Rectal smooth muscle tissue (tissue), 1 donor: ENCODE data around the gene OSBPL2.

Experiments used
- H3K27ac ChIP-seq: one replicate; pipeline ENCODE4 v1.7.0; 2013; ENCODE audit warnings: low read depth, low read length, inconsistent platforms
- H3K27me3 ChIP-seq: one replicate; pipeline ENCODE4 v1.7.0; 2013; ENCODE audit warnings: low read length; ENCODE audit not compliant: control insufficient read depth, insufficient read depth
- H3K36me3 ChIP-seq: one replicate; pipeline ENCODE4 v1.7.0; 2013; ENCODE audit warnings: low read length; ENCODE audit not compliant: control insufficient read depth, insufficient read depth
- H3K4me1 ChIP-seq: one replicate; pipeline ENCODE4 v1.7.0; 2013; ENCODE audit warnings: low read length; ENCODE audit not compliant: control insufficient read depth, insufficient read depth
- H3K4me3 ChIP-seq: one replicate; pipeline ENCODE4 v1.7.0; 2013; ENCODE audit warnings: low read length
- H3K9ac ChIP-seq: one replicate; pipeline ENCODE4 v1.7.0; 2013; ENCODE audit warnings: low read length

OSBPL2 gene

DNA sequence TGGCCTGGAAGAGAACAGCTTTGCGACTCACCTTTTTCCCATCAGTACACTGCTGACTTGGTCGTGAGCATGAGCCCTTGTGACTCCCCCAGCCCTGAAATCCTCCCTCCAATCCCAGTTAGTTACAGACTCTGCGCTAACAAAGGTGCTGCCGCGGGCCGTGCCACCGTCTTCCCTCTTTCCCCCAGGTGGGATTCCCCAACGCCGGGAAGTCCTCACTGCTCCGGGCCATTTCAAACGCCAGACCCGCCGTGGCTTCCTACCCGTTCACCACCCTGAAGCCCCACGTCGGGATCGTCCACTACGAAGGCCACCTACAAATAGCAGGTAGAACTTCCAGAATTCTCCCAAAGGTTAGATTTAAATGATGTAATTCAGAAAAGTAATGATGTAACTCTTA lies 39.4 kb upstream of the OSBPL2 start:
- Histone ChIP-seq H3K27me3 (no peaks in the 10 kb centered on the region), H3K4me1 (no peaks in the 10 kb centered on the region), H3K9ac (no peak overlapping the region), H3K27ac (no peak overlapping the region), H3K4me3 (no peak overlapping the region), H3K36me3 (peaks cover 27% of the 10 kb centered on the region)

DNA sequence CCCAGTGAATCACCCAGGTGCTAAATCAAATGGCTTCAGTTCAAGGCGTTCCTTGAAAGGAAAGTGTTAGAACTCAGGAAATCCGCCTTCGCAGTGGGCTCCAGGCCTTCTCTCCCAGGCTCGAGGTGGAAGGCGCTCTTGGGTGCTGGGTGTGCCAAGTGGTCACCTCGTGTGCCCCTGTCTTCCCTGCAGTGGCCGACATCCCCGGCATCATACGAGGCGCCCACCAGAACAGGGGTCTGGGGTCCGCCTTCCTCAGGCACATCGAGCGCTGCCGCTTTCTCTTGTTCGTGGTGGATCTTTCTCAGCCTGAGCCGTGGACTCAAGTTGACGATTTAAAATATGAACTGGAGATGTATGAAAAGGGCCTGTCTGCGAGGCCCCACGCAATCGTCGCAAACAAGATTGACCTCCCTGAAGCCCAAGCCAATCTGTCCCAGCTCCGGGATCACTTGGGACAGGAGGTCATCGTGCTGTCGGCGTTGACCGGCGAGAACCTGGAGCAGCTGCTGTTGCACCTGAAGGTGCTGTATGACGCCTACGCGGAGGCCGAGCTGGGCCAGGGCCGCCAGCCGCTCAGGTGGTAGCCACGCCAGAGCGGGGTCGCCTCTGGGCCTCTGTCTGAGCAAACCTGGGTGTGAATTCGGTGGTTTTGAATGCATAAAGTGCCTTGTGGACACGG lies 37.7 kb upstream of the OSBPL2 start:
- Histone ChIP-seq H3K9ac (no peak overlapping the region), H3K36me3 (peaks cover 27% of the 10 kb centered on the region), H3K4me1 (no peaks in the 10 kb centered on the region), H3K27ac (no peak overlapping the region), H3K27me3 (no peaks in the 10 kb centered on the region), H3K4me3 (no peak overlapping the region)

- no peak overlapping the region for H3K27ac ChIP-seq
- H3K27me3 ChIP-seq, result no peaks in the 10 kb centered on the region
- H3K9ac ChIP-seq, result no peak overlapping the region
- H3K36me3 ChIP-seq, result peaks cover 27% of the 10 kb centered on the region
- H3K4me3 ChIP-seq, result no peak overlapping the region
- H3K4me1 ChIP-seq, result no peaks in the 10 kb centered on the region
These were observed 36.9 kb upstream of the OSBPL2 start for GRCh38 chr20:62201173-62202082.

DNA sequence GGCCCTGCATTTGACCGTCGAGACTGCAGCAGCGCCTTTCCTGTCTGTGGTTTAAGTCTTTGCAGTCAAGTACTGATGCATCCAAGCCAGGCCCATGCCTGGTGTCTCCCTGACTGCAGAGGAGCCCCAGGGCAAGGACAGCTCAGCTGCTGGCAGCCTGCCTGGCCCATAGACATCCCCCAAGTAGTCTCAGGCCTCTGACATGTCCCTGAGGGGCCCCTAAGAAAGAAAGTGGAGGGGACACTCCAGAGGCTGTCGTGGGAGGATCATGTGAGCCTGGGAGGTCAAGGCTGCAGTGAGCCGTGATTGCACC lies 36.3 kb upstream of the OSBPL2 start:
- Histone ChIP-seq H3K4me1 (no peaks in the 10 kb centered on the region), H3K4me3 (no peak overlapping the region), H3K27ac (no peak overlapping the region), H3K27me3 (no peaks in the 10 kb centered on the region), H3K36me3 (peaks cover 27% of the 10 kb centered on the region), H3K9ac (no peak overlapping the region)

DNA sequence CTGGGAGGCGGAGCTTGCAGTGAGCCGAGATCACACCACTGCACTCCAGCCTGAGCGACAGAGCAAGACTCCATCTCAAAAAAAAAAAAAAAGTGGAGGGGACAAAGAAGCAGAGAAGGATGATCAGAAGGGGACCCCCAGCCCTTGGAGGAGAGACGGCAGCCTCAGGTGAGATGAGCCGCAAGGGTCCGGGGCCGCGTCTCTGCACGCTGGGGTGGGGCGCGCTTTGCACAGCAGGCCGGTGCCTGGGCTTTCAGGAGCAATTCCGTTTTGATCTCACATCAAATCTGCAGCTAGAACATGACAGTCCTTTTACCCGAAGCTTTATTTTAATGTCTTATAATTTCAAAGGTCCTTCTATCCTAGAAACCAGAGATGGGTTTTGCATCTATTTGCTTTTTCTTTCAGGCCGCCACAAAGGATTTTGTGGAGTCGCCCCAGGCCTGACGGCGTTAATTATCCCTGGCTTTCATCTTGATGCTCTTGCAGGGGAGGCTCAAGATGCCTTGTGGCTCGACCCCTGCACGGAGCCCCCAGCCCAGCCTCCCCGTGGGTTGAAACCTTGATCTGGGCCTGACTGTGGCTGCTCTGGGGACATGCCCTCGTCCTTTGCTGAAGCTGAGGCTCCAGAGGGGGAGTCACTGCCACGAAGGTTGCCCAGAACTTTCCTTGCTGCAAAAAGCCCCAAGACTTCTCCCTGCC lies 35.5 kb upstream of the OSBPL2 start:
- Histone ChIP-seq H3K9ac (no peak overlapping the region), H3K27ac (no peak overlapping the region), H3K27me3 (no peaks in the 10 kb centered on the region), H3K4me1 (no peaks in the 10 kb centered on the region), H3K4me3 (no peak overlapping the region), H3K36me3 (peaks cover 24% of the 10 kb centered on the region)

- Histone ChIP-seq H3K27me3 (no peaks in the 10 kb centered on the region), H3K36me3 (peaks cover 20% of the 10 kb centered on the region)
These were observed 34.8 kb upstream of the OSBPL2 start for GRCh38 chr20:62203378-62204030.

GRCh38 chr20:62205618-62206387 lies 32.5 kb upstream of the OSBPL2 start:
- peaks cover 11% of the 10 kb centered on the region for H3K36me3 ChIP-seq
- no peak overlapping the region for H3K4me3 ChIP-seq
- H3K9ac ChIP-seq, result no peak overlapping the region
- H3K4me1 ChIP-seq, result no peaks in the 10 kb centered on the region
- no peak overlapping the region for H3K27ac ChIP-seq
- H3K27me3 ChIP-seq, result peaks cover 10% of the 10 kb centered on the region

More at GRCh38 chr20:62203378-62204030, 34.8 kb upstream of the OSBPL2 start:
- H3K4me1 ChIP-seq, result no peaks in the 10 kb centered on the region
- no peak overlapping the region for H3K4me3 ChIP-seq
- H3K9ac ChIP-seq, result no peak overlapping the region
- H3K27ac ChIP-seq, result no peak overlapping the region

- H3K4me1 ChIP-seq, result no peaks in the 10 kb centered on the region
- peaks cover 7% of the 10 kb centered on the region for H3K36me3 ChIP-seq
- no peak overlapping the region for H3K9ac ChIP-seq
These were observed 31.9 kb upstream of the OSBPL2 start for GRCh38 chr20:62206388-62206775.

DNA sequence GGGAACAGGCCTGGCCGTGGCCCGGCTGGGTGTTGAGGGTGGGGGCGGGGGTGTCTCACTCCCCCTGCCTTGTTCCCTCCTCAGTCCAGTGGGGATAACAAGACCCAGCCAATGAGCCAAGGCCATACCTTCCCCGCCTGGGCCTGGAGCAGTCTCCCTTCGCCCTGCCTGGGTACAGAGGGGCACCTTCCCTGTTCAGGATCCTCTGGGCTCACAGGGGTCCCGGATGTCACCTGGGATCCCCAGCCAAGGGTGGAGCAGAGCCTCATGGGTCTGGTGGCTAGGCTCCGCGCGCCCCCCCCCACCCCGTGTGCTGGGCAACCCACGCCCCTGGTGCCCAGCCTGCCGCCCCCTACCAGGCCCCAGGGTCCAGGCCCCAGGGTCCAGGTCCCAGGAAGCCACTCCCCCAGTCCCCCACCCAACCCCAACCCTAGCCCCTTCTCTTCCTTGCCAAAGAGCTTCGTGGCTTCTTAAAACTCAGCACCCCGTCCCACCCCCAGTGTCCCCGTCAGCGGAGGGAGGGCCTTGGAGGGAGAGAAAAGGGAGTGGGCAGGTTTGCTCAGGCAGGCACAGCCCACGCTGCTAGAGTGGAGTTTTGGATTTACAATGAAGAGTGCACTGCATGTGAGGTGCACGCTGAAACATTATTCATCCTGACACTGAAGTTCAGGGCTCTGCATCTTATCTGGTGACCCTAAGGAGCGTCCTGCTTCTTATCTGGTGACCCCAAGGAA lies 30.1 kb upstream of the OSBPL2 start:
- Histone ChIP-seq H3K27me3 (peaks cover 24% of the 10 kb centered on the region), H3K9ac (no peak overlapping the region), H3K4me3 (no peak overlapping the region), H3K4me1 (no peaks in the 10 kb centered on the region), H3K27ac (no peak overlapping the region), H3K36me3 (peaks cover under 1% of the 10 kb centered on the region)

More at GRCh38 chr20:62206388-62206775, 31.9 kb upstream of the OSBPL2 start:
- peaks cover 14% of the 10 kb centered on the region for H3K27me3 ChIP-seq
- no peak overlapping the region for H3K4me3 ChIP-seq
- H3K27ac ChIP-seq, result no peak overlapping the region

- no peak overlapping the region for H3K9ac ChIP-seq
- H3K4me3 ChIP-seq, result no peak overlapping the region
- H3K4me1 ChIP-seq, result no peaks in the 10 kb centered on the region
These were observed 29.2 kb upstream of the OSBPL2 start for GRCh38 chr20:62208795-62209755.

More at GRCh38 chr20:62208795-62209755, 29.2 kb upstream of the OSBPL2 start:
- Histone ChIP-seq H3K36me3 (no peaks in the 10 kb centered on the region), H3K27me3 (peaks cover 24% of the 10 kb centered on the region), H3K27ac (no peak overlapping the region)
